ENCODE results near the gene IMPA2.
"Not testable (repeated sequence)": the region's sequence is repeated elsewhere in the genome, so short reads cannot be mapped to it uniquely, and the experiment has no call there.

The IMPA2 gene

DNA sequence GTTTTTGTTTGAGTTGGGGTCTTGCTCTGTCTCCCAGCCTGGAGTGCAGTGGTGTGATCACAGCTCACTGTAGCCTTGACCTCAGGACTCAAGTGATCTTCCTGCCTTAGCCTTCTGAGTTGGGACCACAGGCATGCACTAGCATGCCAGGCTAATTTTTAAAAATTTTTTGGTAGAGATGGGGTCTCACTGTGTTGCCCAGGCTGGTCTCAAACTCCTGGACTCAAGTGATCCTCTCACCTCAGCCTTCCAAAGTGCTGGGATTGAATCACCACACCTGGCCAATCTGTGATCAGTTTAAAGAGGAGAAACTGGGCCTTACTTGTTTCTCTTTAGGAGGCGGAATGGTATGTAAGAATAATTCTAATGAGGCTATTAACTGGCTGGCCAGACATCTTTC is 49.9 kb downstream of the IMPA2 start:
- DNase-seq = no peak

DNA sequence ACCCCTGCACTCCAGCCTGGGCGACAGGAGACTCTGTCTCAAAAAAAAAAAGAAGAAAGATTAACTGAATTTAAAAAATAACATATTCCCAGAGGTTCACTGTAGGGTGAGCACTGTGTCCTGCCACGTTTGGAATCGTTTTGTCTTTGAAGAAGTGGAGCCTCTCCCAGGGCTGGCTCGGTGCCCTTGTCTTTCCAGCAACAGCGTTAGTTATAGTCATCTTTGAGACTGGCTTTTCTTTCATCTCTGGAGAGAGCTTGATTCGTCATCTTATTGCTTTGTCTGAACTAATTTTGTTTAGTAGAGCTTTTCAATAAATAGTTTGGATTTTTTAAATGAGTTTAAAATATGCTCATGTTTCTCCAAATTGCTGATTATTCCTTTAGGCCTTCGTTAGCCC is 50.5 kb downstream of the IMPA2 start:
- DNase-seq = no peak

DNA sequence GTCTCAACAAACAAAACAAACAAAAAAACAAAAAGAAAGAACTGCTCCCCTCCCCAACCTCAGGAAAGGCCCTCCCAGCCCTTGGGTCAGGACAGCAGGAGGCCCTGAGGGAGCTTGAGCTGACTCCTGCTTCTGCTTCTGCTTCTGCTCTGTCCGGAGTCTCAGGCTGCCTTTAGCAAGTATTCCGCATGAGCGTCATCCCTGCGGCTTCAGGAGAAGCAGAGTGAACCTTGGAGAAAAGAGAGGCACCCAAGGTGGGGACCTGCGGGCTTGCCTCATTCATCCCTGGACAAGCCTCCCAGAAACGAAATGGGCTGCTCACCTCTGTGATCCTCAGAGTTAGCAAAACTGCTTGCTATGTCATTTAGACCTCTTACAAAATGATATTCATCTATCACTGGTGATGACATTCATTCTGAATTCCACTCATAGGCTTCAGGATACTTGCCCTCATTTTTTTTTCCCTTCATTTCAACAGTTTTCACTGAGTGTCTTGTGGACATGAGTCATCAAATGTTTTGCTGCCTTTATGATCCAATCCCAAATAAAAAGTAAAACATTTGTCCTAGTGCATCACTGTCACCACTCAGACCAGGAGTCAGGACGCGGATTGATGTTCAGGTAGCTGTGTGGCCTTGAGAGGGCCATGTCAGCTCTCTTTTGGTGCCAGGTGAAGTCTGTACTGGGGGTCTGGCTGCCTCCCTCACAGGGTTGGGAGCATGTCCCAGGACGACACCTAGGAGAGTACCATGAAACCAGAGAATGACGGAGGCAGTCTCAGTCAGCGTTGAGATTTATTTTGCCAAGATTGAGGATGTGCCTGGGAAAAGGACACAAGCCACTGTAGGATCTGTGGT is 51.7 kb downstream of the IMPA2 start:
- DNase-seq = no peak

DNA sequence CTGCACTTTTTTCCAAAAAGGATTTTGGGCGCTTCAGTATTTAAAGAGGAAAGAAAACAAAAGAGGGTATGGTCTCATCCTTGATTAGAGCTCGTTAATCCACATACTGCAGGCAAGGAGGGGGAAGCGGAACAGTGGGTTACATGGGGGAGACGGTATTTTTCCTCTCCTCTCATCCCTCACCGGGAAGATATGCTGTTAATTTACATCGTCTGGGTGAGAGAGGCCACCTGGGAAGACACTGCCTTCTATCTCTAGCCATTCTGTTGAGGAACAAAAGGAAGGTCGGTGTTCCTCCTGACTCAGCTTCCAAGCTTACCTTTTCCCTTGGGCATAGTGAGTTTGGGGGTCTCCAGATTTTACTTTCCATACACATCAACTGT is 52.3 kb downstream of the IMPA2 start:
- no peak for DNase-seq

DNA sequence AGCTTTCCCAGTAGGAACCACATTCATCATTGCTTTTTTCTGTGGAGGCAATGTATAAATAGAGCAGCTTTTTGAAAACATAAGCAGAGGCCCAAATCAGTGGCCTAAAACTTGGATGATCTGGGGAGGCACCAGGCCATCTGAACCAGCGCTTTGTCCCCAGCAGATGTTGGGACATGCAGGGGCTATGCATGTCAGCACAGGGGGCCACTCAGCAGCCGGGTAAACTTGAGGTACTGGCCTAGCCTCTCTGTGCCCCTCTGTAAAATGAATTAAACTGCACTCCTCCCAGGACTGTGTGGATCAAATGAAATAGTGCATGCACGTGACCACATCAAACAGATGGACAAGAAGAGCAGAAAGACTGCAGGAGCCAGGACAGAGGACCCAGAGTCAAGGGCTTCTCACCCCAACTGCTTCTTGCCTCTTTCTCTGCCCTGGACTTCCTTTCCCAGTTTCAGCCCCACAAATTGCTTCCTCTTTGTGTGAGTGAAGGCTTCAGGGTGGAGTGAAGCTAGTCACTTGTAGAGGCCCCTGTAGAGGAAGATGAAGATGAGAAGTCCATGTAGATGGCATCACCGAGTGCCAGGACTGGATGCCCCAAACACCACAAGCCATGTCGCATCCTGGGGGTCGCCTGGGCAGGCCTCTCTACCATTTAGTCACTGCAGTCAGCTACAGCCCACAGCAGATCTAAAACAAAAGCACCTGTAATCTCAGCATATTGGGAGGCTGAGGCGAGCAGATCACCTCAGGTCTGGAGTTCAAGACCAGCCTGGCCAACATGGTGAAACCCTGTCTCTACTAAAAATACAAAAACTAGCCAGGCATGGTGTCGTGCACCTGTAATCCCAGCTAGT is 53.2 kb downstream of the IMPA2 start:
- DNase-seq = no peak

DNA sequence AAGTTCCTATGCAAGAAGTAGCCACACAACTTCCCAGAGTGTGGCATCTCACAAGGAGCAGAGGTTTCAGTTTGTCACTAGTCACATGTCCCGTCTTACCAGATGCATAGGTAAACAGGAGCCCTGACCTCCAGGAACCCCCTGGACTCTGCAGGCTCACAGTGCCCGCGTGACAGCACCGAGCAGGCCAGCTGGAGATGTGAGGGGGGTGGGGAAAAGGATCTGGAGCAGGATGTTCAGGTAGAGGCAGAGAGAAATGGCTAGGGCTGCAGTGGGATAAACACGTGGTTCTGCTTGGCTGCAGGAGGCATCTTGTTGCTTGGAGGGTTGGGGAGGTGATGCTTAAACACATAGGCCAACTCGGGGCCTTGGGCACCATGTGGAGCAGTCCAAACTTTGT is 54.2 kb downstream of the IMPA2 start:
- DNase-seq = no peak

DNA sequence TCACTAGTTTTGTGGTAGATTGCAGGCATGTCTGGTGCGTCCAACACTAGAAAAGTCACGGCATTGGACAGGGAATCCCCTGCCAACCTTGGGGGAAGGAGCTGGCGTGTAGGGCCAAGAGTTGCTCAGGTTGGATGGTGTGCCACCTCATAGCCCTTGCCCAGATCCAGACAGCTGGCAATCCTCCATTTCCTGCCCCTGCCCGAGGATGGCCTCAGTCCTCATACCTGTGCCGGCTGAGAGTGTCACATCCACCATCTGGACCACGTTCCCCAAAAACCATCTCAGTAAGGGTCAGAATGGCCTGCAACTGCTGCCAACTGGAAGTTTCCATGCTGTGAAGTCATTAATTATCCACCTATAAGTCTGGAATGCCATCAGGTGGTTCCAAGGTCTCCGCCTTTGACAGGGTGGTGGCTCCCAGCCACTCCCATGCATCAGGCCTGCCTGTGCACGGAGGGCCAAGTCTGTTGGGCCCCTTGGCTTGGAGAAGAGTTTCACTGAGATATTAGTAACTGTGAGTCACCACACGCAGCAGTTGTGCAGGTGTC is 55.0 kb downstream of the IMPA2 start:
- DNase-seq = no peak

DNA sequence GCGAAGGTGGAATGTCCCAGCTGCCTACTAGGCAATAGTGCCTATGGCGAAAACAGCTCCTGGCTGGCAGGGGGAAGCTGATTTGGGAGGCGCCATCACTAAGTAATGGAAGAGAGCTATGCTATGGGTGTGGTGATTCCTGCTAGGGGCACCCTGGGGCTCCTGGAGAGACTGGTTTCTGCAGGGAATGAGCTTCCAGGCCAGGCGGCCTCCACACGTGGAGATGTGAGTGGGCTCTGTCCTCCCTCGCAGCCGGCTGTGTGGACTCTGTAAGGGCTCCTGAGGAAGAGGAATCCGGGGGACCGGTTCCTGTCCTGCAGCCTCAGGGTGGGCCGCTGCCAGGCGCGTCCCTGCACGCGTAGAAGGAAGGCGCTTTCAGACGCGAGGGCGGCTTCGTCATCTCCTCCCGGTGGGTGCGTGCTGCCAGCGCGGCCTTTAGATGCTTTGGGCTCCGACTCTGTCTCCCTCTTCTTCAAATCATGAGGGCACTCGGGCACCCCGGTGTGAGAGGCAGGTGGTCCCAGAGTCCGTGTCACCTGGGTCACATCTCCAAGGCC is 56.9 kb downstream of the IMPA2 start:
- peak in 1 of 4 experiments; percentile 5 for DNase-seq

DNA sequence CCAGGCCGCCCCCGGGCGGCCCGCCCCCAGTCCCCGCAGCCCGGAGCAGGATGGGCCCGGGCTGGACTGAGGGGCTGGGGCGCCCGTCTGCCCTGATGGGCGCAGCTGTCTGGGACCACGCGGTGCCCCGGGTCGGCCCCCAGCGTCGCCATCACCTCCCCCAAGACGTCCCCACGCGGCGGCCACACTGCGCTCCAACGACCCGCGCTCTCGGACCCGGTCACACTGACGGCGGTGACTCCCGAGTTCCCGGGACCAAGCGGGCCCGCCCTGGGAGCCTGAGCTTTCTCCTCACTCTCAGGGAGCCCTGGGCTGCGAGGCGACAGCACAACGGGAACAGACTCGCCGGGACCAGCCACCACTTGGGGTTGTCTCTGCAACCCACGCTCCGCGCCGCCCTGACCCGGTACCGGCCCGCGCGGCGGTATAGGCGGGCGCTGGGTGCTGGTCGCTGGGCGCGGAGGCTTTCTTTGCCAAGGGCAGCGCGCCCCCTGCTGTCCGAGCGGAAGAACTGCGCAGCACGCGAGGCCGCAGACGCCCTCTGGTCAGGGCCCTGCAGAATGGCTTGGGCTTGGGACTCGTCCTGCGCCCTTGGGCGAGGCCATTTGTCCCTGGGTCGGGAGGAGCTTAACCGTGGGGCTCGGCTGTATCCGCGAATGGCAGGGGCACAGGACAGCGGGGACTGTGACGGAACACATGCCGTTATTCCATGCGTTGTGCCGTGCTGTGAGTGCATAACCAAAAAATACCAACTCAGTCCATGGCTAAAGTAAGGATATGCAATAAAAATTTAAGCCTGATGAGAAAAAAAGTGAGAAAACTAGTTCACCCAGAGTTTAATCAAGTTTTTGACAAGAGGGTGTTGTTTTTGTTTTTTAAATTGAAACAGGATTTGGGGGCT is 57.6 kb downstream of the IMPA2 start:
- peak; percentile 52 to 65 (median 59) for DNase-seq

DNA sequence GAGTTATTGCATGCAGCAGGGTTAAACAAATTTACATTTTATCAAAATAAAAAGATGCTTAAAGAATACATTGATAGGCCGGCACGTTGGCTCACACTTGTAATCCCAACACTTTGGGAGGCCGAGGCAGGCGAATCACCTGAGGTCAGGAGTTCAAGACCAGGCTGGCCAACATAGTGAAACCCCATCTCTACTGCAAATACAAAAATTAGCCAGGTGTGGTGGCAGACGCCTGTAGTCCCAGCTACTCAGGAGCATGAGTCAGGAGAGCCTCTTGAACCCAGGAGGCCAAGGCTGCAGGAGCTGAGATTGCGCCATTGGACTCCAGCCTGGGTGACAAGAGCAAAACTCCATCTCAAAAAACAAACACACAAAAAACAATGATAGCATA is 58.2 kb downstream of the IMPA2 start:
- not testable (repeated sequence) for DNase-seq

DNA sequence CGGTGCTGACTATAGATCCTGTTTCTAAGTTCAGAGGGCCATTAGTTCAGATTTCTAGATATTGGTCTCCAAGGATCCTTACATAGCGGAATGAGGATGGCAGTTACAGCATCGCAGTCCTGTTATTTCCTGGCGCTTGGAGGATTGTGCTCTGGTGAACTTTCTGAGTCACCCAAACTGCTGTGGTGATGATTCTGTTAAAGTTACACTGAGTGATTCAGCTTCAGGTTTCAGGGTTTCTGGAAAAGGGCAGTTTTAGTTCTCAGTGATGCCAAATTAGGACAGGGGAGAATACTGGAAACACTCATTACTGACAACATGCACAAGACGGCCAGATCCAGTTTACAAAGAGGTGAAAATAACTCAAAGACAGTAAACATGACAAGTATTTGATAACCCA is 60.3 kb downstream of the IMPA2 start:
- no peak for DNase-seq

DNA sequence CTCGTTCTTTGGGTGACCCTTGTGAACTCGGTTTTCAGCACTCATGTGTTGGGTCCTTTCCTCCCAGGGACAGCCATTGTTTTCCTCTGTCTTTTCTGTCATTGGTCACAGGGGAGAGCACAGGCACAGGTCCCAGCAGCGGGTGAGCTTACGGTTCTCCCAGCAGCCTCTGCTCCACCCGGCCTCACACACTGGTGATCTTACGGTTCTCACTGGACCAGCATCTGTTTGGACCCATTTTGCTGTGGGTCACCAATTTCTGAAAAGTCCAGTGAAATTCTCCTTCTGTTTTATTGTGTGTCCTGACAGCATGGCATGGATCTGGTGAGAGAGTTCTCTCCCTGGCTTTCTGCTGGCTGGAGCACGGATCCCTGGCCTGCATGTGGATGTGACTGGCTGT is 62.5 kb downstream of the IMPA2 start:
- DNase-seq = no peak

DNA sequence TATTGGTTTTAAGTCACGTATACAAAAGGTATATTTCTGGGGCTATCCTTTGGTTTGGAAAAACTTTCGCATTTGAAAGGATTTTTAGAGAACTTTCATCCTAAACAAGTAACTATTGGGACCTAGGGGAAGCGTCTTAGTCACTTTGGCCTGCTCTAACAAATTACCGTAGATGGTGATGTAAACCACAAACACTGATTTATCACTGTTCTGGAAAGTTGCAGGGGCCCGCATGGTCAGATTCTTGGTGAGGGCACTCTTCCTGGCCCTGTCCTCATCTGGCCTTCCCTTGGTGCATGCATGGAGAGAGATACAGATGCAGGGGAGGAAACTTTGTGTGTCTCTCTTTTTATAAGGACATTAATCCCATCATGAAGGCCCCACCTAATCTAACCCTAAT is 63.3 kb downstream of the IMPA2 start:
- DNase-seq = no peak

DNA sequence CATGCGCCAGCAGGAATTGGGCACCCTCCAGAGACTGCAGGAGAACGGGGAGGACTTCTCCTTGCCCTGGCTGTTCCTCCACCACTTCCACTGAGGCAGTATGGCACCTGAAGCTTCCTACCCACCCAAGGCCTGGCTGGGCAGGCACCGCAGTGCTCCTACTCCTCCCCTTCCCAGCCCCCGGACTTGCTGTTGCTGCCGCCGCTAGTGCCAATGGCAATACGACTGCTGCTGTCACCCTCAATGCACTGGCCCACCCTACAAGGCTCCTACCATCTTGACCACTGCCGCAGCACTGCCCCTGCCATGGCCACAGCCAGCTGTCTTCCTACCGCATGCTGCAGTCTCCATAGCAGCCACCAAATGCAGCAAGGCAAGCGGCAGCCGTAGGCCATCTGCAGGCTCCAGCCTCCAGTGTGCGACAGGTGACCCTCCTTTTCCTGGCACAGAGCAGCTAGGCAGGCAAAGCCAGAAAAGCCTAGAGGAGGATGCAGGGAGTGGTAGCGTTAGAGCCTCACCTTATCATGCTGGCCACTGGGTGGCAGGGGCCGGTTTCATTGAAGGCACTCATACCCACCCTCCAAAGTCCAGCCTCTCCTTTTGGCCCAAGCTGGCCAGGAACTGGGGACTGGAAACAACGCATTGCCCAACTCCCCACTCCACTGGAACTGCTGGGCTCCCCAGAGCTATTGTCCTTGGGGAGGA is 64.9 kb downstream of the IMPA2 start:
- no peak for DNase-seq

DNA sequence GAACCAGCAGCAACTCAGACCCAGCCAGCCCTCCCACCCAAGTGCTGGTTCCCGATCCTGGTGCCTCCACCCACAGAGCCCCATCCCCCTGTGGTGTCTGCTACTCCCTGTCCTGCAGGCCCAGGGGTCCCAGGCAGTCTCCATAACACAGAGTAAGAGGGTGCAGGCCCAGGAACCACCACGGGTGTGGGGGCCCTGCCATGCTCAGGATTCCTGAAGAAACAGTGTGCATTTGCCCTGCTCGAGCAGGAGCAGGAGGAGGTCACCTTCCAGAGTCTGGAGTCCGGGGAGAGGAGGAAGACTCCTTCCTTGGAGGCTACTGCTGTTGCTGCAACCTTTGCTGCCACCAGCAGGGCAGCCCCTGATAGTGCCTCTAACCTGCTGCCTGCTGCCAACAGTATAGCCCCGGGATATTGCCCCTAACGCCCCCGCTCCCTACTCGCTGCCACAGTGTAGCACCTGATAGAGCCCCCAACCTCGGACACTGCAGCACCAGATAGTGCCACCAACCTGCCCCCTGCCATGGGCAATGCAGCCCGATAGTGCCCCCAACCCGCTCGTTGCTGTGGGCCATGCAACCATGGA is 65.5 kb downstream of the IMPA2 start:
- DNase-seq = no peak

DNA sequence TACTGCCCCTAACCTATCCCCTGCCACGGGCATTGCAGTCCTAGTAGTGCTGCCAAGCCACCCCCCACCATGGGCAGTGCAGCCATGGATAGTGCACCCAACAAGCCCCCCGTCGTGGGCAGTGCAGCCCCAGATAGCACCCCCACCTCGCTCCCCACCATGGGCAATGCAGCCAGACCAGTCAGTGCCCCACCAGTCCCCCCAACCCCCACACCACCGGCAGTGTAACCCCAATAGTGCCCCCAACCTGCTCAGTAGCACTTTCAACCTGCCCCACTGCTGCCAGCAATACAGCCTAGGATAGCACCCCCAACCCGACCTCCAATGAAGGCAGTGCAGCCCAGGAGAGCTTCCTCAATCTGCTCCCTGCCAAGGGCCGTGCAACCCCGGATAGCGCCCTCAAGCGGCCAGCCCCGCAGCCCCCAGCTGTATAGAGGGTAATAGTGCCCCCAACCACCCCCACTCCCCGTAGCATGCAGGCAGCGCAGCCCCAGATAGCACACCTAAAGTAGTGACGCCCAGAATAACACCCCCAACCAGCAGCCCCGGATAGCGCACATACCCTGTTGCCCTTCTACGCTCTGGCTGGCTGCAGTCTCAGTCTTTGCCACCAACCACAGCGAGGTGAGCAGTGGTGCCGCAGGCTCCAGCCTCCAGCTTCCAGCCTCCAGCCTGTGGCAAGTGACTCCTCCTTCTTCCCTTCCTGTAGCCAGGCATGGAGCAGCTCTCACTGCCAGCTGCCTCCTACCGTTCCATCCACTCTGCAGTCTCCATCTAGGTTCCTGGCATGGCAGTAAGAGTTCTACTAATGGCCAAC is 66.9 kb downstream of the IMPA2 start:
- no peak for DNase-seq

DNA sequence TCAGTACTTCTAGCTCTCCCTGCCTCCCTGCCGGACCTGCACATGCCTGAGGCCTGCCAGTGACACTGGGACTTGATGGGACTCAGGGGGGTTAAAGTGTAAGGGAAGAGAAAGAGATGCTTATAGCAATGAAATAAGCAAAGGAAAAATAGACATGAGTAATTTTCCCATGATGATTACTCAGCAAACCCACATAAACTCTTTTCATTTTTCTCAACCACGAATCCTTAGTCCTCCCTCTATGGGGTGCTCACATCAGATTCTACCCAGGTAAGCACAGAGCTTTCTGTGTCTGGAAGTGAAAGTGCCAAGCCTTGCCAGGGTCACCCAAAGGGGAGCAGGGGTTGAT is 67.5 kb downstream of the IMPA2 start:
- DNase-seq = no peak

DNA sequence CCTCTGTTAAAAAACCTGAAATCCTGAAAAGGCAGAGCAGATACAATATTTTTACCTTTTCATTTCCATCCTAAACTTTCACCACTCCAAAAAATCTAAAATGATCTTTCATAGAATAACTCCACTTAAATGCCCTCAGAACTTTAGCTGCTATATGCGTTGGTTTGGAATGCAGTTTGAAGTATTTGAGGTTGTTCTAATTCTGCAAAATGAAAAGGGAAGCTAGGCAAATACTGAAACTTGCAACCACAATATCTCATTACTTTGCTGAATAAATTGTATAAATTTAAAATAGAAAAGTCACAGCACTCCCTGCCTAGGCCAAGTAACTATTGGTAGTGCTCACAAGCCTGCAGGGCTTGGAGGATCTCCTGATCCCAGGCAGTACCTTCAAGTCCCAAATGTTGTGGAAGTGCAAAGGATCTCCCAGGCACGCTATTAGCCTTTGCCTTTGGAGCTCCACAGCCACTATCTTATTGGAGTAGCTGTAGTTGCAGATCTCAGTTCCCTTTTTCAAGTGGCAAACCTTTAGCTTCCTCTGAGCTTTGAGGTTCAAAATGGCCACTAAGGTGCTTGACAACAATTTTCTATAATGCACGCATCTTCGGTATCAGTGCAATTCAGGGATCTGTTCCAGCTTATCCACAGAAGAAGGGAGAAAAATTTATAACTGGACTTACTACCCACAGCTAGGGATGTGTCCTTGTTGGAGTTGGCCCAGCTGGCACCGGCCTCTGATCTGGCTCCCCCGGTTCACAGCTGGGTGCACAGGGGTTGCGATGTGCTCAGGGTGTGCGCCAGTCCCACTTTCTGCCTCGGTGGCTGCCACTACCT is 68.9 kb downstream of the IMPA2 start:
- no peak for DNase-seq

DNA sequence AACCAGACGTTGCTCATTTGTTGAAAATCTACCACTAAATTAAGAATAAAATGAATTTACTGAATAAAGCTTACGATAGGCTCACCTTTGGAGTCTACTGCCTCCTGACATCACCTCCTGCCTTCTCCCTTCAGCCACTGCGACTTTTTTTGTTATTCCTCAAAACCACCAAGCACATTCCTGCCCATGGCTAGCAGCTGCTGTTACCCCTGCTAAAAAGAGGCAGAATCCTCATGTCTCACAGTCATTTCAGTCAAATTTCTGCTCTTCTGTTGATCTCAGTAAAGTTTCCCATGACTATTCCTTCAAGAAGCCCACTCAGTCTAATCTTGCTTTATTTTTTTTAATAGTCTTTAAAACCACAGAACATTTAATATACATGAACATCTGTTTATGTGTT is 71.6 kb downstream of the IMPA2 start:
- DNase-seq = no peak

DNA sequence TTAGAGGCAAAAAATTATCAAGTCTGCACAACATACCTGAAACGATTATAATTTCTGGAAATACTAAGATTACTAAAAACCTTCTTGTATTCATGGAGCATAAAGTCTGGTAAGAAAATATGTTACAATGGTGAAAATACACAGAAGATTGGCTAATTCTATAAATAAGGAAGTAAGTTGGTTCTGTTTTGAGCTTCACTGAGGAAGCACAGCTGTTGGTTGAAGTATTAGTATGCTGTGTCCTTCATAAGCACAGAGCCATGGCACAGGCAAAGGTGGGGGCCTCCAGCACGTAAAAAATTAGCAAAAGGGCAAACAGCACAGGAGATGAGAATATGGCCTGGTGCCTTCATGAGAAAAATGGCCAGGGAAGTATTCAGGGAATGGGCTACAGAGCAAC is 72.0 kb downstream of the IMPA2 start:
- DNase-seq = no peak

All from activated CD4-positive, CD25-positive, alpha-beta regulatory T cell (primary cell).